HCT116 (cell line): ENCODE results near the gene MRPL36.

Source experiments
- CEBPB ChIP-seq: IDR thresholded peaks from 2 replicates; pipeline ENCODE4 v1.6.1; 2012; ENCODE audit warnings: low read depth
- EZH2 ChIP-seq: fragments of 200-600 bp; sonication (generic); IDR thresholded peaks from 2 replicates; pipeline ENCODE4 v1.6.1; 2017; ENCODE audit warnings: antibody characterized with exemption, mixed run types
- EZH2phosphoT487 ChIP-seq: fragments of 200-600 bp; IDR thresholded peaks from 2 replicates; pipeline ENCODE4 v1.6.1; 2018; ENCODE audit warnings: antibody characterized with exemption, borderline replicate concordance
- JUND ChIP-seq: IDR thresholded peaks from 2 replicates; pipeline ENCODE4 v1.6.1; 2012
- POLR2A ChIP-seq: IDR thresholded peaks from 2 replicates; pipeline ENCODE4 v1.7.0; 2011; ENCODE audit warnings: borderline replicate concordance; ENCODE audit not compliant: insufficient read depth, insufficient read length; ENCODE audit errors: extremely low read depth
- POLR2AphosphoS5 ChIP-seq: IDR thresholded peaks from 2 replicates; pipeline ENCODE4 v1.6.1; 2011; ENCODE audit warnings: mild to moderate bottlenecking, low read depth, low read length, moderate library complexity
- SIN3A ChIP-seq: IDR thresholded peaks from 2 replicates; pipeline ENCODE4 v1.6.1; 2012; ENCODE audit warnings: low read depth
- SP1 ChIP-seq: IDR thresholded peaks from 2 replicates; pipeline ENCODE4 v1.6.1; 2012; ENCODE audit warnings: low read depth
- SRF ChIP-seq: IDR thresholded peaks from 2 replicates; pipeline ENCODE4 v1.6.1; 2012; ENCODE audit warnings: low read depth
- TCF7L2 ChIP-seq: IDR thresholded peaks from 2 replicates; pipeline ENCODE4 v1.7.0; 2011; ENCODE audit warnings: borderline replicate concordance, inconsistent platforms; ENCODE audit not compliant: insufficient read depth, insufficient read length; ENCODE audit errors: extremely low read depth
- YY1 ChIP-seq: IDR thresholded peaks from 2 replicates; pipeline ENCODE4 v1.6.1; 2011; ENCODE audit warnings: low read length, low read depth, moderate library complexity, mild to moderate bottlenecking; ENCODE audit not compliant: insufficient replicate concordance; ENCODE audit errors: extremely low read depth
- TF ChIP-seq, protein P1 (sequence below), 3 experiments: fragments of 200-600 bp in 1 of 3; sonication (generic) in 1 of 3; IDR thresholded peaks in 2 of 3; conservative IDR thresholded peaks in 1 of 3; 2 replicates each; pipeline ENCODE4 v1.5.1; 2012 to 2017; ENCODE audit warnings: low read depth in 2 of 3, low read length in 2 of 3, antibody characterized with exemption in 1 of 3, borderline replicate concordance in 1 of 3, control low read depth in 1 of 3, mild to moderate bottlenecking in 1 of 3, mixed read lengths in 1 of 3, mixed run types in 1 of 3, moderate library complexity in 1 of 3; ENCODE audit not compliant: insufficient read depth in 1 of 3
- TF ChIP-seq, protein P2 (sequence below): IDR thresholded peaks from 2 replicates; pipeline ENCODE4 v1.6.1; 2012; ENCODE audit warnings: low read depth
- TF ChIP-seq, protein P3 (sequence below): IDR thresholded peaks from 2 replicates; pipeline ENCODE4 v1.6.1; 2012

DNA sequence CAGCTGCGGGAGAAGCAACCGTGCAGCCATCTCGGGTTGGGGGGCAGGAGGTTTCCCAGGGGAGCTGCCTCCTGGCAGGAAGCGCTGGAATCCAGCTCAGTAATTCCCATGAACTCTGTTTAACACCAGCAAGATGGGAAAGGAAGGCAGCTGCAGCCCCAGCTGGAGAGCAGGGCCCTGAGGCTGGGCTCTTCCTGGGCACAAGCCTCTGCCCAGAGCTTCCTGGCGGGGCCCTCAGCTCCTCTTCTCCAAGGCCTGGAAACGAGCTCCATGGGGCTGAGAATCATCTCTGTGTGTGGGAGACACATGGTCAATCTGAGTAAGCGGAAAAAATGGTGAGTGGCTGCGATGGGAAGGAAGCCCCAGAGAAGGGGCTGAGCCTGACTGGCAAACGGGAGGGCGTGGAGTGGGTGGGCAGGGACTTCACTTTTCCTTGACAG lies 6.3 kb downstream of the MRPL36 start:
- TF ChIP-seq, protein P1, sequence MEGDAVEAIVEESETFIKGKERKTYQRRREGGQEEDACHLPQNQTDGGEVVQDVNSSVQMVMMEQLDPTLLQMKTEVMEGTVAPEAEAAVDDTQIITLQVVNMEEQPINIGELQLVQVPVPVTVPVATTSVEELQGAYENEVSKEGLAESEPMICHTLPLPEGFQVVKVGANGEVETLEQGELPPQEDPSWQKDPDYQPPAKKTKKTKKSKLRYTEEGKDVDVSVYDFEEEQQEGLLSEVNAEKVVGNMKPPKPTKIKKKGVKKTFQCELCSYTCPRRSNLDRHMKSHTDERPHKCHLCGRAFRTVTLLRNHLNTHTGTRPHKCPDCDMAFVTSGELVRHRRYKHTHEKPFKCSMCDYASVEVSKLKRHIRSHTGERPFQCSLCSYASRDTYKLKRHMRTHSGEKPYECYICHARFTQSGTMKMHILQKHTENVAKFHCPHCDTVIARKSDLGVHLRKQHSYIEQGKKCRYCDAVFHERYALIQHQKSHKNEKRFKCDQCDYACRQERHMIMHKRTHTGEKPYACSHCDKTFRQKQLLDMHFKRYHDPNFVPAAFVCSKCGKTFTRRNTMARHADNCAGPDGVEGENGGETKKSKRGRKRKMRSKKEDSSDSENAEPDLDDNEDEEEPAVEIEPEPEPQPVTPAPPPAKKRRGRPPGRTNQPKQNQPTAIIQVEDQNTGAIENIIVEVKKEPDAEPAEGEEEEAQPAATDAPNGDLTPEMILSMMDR (IDR thresholded peaks at IDR 0.05 in 2 of 3, conservative IDR thresholded peaks at IDR 0.05 in 1 of 3; ENCODE audit: borderline replicate concordance in 1 of 3, insufficient read depth in 1 of 3, low read depth in 2 of 3, low read length in 2 of 3): no peak
- TF ChIP-seq JUND (no peak), TCF7L2 (no peak), SIN3A (no peak), SP1 (no peak), EZH2 (no peak), POLR2A (no peak), POLR2AphosphoS5 (no peak), EZH2phosphoT487 (no peak), YY1 (no peak), SRF (no peak), CEBPB (no peak)
- TF ChIP-seq, protein P2, sequence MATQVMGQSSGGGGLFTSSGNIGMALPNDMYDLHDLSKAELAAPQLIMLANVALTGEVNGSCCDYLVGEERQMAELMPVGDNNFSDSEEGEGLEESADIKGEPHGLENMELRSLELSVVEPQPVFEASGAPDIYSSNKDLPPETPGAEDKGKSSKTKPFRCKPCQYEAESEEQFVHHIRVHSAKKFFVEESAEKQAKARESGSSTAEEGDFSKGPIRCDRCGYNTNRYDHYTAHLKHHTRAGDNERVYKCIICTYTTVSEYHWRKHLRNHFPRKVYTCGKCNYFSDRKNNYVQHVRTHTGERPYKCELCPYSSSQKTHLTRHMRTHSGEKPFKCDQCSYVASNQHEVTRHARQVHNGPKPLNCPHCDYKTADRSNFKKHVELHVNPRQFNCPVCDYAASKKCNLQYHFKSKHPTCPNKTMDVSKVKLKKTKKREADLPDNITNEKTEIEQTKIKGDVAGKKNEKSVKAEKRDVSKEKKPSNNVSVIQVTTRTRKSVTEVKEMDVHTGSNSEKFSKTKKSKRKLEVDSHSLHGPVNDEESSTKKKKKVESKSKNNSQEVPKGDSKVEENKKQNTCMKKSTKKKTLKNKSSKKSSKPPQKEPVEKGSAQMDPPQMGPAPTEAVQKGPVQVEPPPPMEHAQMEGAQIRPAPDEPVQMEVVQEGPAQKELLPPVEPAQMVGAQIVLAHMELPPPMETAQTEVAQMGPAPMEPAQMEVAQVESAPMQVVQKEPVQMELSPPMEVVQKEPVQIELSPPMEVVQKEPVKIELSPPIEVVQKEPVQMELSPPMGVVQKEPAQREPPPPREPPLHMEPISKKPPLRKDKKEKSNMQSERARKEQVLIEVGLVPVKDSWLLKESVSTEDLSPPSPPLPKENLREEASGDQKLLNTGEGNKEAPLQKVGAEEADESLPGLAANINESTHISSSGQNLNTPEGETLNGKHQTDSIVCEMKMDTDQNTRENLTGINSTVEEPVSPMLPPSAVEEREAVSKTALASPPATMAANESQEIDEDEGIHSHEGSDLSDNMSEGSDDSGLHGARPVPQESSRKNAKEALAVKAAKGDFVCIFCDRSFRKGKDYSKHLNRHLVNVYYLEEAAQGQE: no peak
- TF ChIP-seq, protein P3, sequence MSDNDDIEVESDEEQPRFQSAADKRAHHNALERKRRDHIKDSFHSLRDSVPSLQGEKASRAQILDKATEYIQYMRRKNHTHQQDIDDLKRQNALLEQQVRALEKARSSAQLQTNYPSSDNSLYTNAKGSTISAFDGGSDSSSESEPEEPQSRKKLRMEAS: no peak
